Gastroesophageal sphincter (tissue), 3 donors: Measurements from ENCODE around the gene OR10G6.

Source experiments
- CTCF ChIP-seq, 4 experiments: fragments of 200-600 bp in 2 of 4; fragments of 450-650 bp in 2 of 4; sonication (generic) in 1 of 4; IDR thresholded peaks; one replicate each; pipeline ENCODE4 v1.5.1; 2017 to 2019; ENCODE audit warnings: antibody characterized with exemption in 4 of 4, mild to moderate bottlenecking in 2 of 4, moderate library complexity in 2 of 4
- EP300 ChIP-seq: sonication (generic); formaldehyde crosslinking; IDR thresholded peaks from one replicate; pipeline ENCODE4 v1.6.1; 2017; ENCODE audit warnings: antibody characterized with exemption, mild to moderate bottlenecking
- POLR2A ChIP-seq, 2 donors: fragments of 450-650 bp; IDR thresholded peaks; one replicate each; pipeline ENCODE4 v1.6.1; 2017; ENCODE audit warnings: antibody characterized with exemption in 2 of 2, mild to moderate bottlenecking in 2 of 2, moderate library complexity in 1 of 2
- POLR2AphosphoS5 ChIP-seq: sonication (generic); formaldehyde crosslinking; IDR thresholded peaks from one replicate; pipeline ENCODE4 v1.6.1; 2017; ENCODE audit warnings: antibody characterized with exemption

GRCh38 chr11:123976770-123977560 is 18.0 kb downstream of the OR10G6 start:
- TF ChIP-seq POLR2A (IDR thresholded peaks at IDR 0.05) (no peak), CTCF (IDR thresholded peaks at IDR 0.05) (no peak), EP300 (no peak), POLR2AphosphoS5 (no peak)
